ENCODE measurements around the gene GPC4. TPM values are rescaled to one million over a fixed set of nuclear protein-coding genes. Genes with fewer than 3 reads are reported as not detected.
A peak's percentile ranks its signal among the peaks of the same experiment; 100 is the strongest.

Gene GPC4
- total RNA-seq, 1 donor from 2014 or later = not detected

DNA sequence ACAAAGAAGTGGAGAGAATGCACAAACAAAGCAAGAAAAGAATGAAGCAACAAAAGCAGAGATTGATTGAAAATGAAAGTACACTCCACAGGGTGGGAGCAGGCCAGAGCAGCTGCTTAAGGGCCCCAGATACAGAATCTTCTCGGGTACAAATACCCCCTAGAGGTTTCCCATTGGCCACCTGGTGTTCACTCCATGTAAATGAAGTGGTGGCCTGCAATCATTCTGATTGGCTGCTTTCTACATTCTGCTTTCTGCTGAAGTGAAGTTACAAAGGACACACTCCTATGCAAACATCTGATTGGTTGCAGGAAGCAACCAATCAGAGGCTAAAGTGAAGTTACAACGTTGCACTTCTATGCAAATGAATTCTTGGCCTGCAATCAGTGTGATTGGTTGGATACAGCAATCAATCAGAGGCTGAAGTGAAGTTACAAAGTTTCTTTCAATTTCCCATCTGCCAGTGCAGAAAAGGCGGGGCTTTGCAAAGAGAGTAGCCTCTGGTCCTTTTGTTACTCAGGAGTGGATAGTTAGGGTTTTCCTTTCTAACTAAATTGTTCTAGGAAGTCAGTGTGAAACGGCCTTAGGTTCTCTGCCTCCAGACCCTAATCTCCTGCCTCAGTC is 19.0 kb upstream of the GPC4 start:
- no peaks in the 10 kb centered on the region for H3K27me3 Mint-ChIP-seq (ENCODE audit: insufficient read depth)
- no peak overlapping the region for H3K27ac Mint-ChIP-seq
- H3K36me3 Mint-ChIP-seq (ENCODE audit: low read depth) = no peaks in the 10 kb centered on the region
- H3K4me1 Mint-ChIP-seq (ENCODE audit: low read depth) = no peaks in the 10 kb centered on the region
- no peak overlapping the region for H3K4me3 Mint-ChIP-seq
- intact Hi-C loops (cut with micrococcal nuclease) = no loop called here
- no peaks in the 10 kb centered on the region for H3K9me3 Mint-ChIP-seq
- no peak for DNase-seq (ENCODE audit: low spot score)

DNA sequence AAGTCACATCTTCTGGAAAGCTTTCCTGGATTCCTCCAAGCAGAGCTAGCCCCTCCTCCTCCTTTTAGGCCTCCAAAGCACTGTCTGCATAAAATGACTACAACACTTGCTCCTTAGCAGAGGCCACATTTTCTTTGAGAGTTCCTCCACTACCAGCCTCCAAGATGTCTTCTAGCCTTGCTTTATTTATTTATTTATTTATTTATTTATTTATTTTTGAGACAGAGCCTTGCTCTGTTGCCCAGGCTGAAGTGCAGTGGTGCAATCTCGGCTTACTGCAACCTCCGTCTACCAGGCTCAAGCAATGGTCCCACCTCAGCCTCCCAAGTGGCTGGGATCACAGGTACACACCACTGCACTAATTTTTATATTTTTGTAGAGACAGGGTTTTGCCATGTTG is 4.6 kb upstream of the GPC4 start:
- intact Hi-C loops (cut with micrococcal nuclease) = no loop called here
- no peaks in the 10 kb centered on the region for H3K4me1 Mint-ChIP-seq (ENCODE audit: low read depth)
- DNase-seq (ENCODE audit: low spot score) = no peak
- H3K36me3 Mint-ChIP-seq (ENCODE audit: low read depth) = no peaks in the 10 kb centered on the region
- H3K4me3 Mint-ChIP-seq = no peak overlapping the region
- peaks cover 27% of the 10 kb centered on the region for H3K27me3 Mint-ChIP-seq (ENCODE audit: insufficient read depth)
- H3K9me3 Mint-ChIP-seq = peaks cover 4% of the 10 kb centered on the region
- no peak overlapping the region for H3K27ac Mint-ChIP-seq

DNA sequence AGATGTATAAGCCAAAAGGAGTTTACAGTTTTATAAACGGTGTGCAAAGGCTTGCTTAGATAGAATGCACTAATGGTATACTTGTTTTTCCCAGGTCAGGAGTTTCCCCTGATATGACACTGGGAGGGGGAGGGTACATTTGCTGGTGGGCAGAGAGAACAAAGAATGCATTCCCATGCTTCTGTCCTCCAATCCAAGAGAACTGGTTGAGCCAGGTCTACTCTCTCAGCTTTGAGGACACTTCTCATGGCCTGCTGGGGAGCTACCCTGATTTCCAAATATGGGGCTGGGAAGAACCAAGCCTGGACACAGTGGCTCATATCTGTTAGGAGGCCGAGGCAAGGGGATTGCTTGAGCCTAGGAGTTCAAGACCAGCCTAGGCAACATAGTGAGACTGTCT is 3.3 kb upstream of the GPC4 start:
- H3K27ac Mint-ChIP-seq = no peak overlapping the region
- no peak overlapping the region for H3K4me3 Mint-ChIP-seq
- H3K27me3 Mint-ChIP-seq (ENCODE audit: insufficient read depth) = peaks cover 29% of the 10 kb centered on the region
- H3K36me3 Mint-ChIP-seq (ENCODE audit: low read depth) = no peaks in the 10 kb centered on the region
- intact Hi-C loops (cut with micrococcal nuclease) = no loop called here
- no peak for DNase-seq (ENCODE audit: low spot score)
- H3K4me1 Mint-ChIP-seq (ENCODE audit: low read depth) = no peaks in the 10 kb centered on the region
- peaks cover 4% of the 10 kb centered on the region for H3K9me3 Mint-ChIP-seq

GRCh38 chrX:133417364-133417763 is 2.1 kb upstream of the GPC4 start:
- Mint-ChIP-seq H3K27ac (no peak overlapping the region), H3K36me3 (ENCODE audit: low read depth) (no peaks in the 10 kb centered on the region), H3K9me3 (peaks cover 4% of the 10 kb centered on the region), H3K27me3 (ENCODE audit: insufficient read depth) (peaks cover 36% of the 10 kb centered on the region), H3K4me1 (ENCODE audit: low read depth) (no peaks in the 10 kb centered on the region), H3K4me3 (no peak overlapping the region)
- intact Hi-C loops (cut with micrococcal nuclease) = no loop called here
- no peak for DNase-seq (ENCODE audit: low spot score)

- Mint-ChIP-seq H3K4me1 (ENCODE audit: low read depth) (no peaks in the 10 kb centered on the region), H3K9me3 (peaks cover 4% of the 10 kb centered on the region), H3K36me3 (ENCODE audit: low read depth) (no peaks in the 10 kb centered on the region), H3K27ac (no peak overlapping the region), H3K27me3 (ENCODE audit: insufficient read depth) (peaks cover 42% of the 10 kb centered on the region), H3K4me3 (peak overlapping the region; percentile 59)
- intact Hi-C loops (cut with micrococcal nuclease) = no loop called here
- no peak for DNase-seq (ENCODE audit: low spot score)
These were observed 648 bp downstream of the GPC4 start for GRCh38 chrX:133414406-133415275.

DNA sequence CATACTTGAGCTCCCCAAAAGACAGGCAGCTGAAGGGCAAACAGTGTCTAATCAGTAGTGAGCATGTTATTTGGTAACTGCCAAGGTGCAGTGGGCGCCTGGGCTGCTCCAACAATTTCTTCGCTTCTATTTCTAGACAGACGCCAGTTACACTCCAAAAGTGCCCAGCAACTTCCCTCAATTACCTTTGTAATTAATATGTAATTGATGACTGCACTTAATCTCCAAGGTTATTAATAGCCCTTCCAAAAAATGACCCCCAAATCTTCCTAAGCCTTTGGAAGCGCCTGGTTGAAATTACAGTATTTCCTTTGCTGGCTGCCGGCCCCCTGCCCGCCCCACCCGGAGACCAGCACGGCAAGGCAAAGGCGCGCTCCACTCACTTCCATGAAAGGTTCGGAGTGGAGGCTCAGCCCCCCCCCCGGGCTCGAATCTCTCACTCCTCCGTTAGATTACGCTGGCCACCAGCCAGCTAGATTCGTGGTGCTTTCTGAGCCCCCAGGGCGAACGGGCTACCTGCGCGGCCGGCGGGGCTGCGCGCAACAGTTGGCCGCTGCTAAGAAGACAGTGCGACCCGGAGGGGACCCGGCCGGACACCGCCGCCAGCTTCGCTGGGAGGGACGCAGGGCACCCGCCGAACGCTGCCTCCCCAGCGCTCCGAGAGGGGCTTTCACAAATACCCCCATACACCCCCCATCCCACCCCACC is 1.9 kb downstream of the GPC4 start:
- H3K4me1 Mint-ChIP-seq (ENCODE audit: low read depth) = no peaks in the 10 kb centered on the region
- intact Hi-C loops (cut with micrococcal nuclease) = no loop called here
- H3K27ac Mint-ChIP-seq = no peak overlapping the region
- no peak for DNase-seq (ENCODE audit: low spot score)
- H3K9me3 Mint-ChIP-seq = peaks cover 4% of the 10 kb centered on the region
- H3K4me3 Mint-ChIP-seq = no peak overlapping the region
- H3K27me3 Mint-ChIP-seq (ENCODE audit: insufficient read depth) = peaks cover 42% of the 10 kb centered on the region
- no peaks in the 10 kb centered on the region for H3K36me3 Mint-ChIP-seq (ENCODE audit: low read depth)

GRCh38 chrX:133412665-133413064 is 2.6 kb downstream of the GPC4 start:
- intact Hi-C loops (cut with micrococcal nuclease) = no loop called here
- Mint-ChIP-seq H3K36me3 (ENCODE audit: low read depth) (no peaks in the 10 kb centered on the region), H3K4me1 (ENCODE audit: low read depth) (no peaks in the 10 kb centered on the region), H3K9me3 (peaks cover under 1% of the 10 kb centered on the region), H3K4me3 (no peak overlapping the region), H3K27me3 (ENCODE audit: insufficient read depth) (peaks cover 35% of the 10 kb centered on the region), H3K27ac (no peak overlapping the region)
- no peak for DNase-seq (ENCODE audit: low spot score)

GRCh38 chrX:133412246-133412645 is 3.0 kb downstream of the GPC4 start:
- Mint-ChIP-seq H3K4me3 (no peak overlapping the region), H3K27ac (no peak overlapping the region), H3K4me1 (ENCODE audit: low read depth) (no peaks in the 10 kb centered on the region), H3K36me3 (ENCODE audit: low read depth) (no peaks in the 10 kb centered on the region), H3K9me3 (no peaks in the 10 kb centered on the region), H3K27me3 (ENCODE audit: insufficient read depth) (peaks cover 31% of the 10 kb centered on the region)
- intact Hi-C loops (cut with micrococcal nuclease) = no loop called here
- no peak for DNase-seq (ENCODE audit: low spot score)

- no peak for DNase-seq (ENCODE audit: low spot score)
- Mint-ChIP-seq H3K27me3 (ENCODE audit: insufficient read depth) (peaks cover 19% of the 10 kb centered on the region), H3K4me1 (ENCODE audit: low read depth) (no peaks in the 10 kb centered on the region), H3K4me3 (no peak overlapping the region), H3K9me3 (no peaks in the 10 kb centered on the region), H3K36me3 (ENCODE audit: low read depth) (no peaks in the 10 kb centered on the region), H3K27ac (no peak overlapping the region)
- intact Hi-C loops (cut with micrococcal nuclease) = no loop called here
These were observed 4.7 kb downstream of the GPC4 start for GRCh38 chrX:133410550-133410949.

DNA sequence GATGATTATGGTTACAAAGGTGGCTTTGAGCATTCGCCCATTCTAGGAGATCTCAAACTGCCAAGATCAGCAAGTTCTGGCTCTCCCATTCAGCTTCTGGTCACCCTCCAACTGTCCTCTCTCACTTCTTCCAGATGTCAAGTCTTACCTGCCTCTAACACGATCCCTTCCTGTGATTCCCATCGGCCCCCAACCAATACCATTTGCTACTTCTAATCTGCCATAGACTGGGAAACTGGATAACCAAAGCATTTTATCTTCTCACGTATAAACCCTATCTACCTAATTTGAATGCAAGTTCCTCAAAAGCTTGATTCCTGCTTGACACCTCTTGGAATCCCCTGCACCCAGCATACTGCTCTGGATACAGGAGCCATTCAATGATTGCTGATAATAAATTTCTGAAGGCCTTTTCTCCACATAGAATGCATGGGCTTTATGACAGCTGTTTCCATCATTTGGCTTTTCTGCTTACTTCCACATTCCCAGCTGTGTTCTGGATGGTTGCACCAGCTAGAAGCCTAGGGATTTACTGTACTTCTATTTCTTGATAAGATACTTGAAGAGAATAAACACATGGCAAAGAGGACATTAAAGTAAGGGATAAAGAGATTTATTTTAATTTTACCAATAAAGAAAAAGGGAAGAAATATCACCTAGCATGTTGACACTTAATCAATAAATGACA is 9.6 kb downstream of the GPC4 start:
- Mint-ChIP-seq H3K27me3 (ENCODE audit: insufficient read depth) (no peaks in the 10 kb centered on the region), H3K9me3 (no peaks in the 10 kb centered on the region), H3K4me3 (no peak overlapping the region), H3K27ac (no peak overlapping the region), H3K36me3 (ENCODE audit: low read depth) (no peaks in the 10 kb centered on the region), H3K4me1 (ENCODE audit: low read depth) (peaks cover 7% of the 10 kb centered on the region)
- DNase-seq (ENCODE audit: low spot score) = no peak
- intact Hi-C loops (cut with micrococcal nuclease) = no loop called here

DNA sequence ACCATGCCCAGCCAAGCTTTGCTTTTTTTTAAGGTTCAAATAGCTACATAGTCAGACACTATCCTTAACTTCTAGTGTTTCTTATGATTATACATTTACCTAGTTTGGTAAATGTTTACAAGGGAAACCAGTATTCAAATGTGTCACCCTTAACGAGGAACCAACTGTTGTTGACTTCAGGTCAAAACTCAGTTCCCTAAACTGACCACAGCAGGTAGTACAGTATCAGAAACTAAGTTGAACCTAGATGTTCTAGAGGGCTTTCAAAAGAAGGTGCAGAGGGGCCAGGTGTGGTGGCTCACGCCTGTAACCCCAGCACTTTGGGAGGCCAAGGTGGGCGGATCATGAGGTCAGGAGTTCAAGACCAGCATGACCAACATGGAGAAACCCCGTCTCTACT is 11.3 kb downstream of the GPC4 start:
- intact Hi-C loops (cut with micrococcal nuclease) = no loop called here
- Mint-ChIP-seq H3K9me3 (no peaks in the 10 kb centered on the region), H3K36me3 (ENCODE audit: low read depth) (no peaks in the 10 kb centered on the region), H3K27ac (no peak overlapping the region), H3K27me3 (ENCODE audit: insufficient read depth) (no peaks in the 10 kb centered on the region), H3K4me3 (no peak overlapping the region), H3K4me1 (ENCODE audit: low read depth) (peaks cover 7% of the 10 kb centered on the region)
- no peak for DNase-seq (ENCODE audit: low spot score)

DNA sequence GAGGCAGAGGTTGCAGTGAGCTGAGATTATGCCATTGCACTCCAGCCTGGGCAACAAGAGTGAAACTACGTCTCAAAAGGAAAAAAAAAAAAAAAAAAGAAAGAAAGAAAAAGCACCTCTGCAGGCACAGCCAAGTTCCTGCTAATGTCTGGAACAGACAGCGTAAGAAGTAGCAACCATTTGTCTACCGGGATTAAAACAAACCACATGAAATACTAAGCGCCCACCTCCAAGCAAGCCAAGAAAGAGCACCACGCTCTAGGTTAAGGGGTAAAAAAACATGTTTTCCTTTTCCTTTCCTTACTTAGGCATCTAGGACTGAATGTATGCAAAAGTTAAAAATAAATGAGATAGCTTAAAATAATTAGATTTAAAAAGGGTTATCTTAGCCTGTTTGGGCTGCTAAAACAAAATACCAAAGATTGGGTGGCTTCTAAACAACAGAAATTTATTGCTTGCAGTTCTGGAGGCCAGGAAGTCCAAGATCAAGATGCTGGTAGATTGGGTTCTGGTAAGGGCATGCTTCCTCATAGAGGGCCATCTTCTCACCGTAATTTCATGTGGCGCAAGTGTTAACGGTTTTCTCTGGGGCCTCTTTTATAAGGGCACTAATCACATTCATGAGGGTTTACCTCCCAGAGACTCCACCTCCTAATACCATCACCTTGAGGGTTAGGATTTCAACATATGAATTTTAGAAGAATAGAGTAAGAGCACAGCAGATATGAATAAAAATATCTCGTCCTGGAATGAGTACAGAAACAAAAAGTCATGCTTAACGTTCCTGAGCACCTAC is 12.3 kb downstream of the GPC4 start:
- Mint-ChIP-seq H3K4me1 (ENCODE audit: low read depth) (peaks cover 7% of the 10 kb centered on the region), H3K4me3 (no peak overlapping the region), H3K27ac (no peak overlapping the region), H3K9me3 (no peaks in the 10 kb centered on the region), H3K36me3 (ENCODE audit: low read depth) (no peaks in the 10 kb centered on the region), H3K27me3 (ENCODE audit: insufficient read depth) (no peaks in the 10 kb centered on the region)
- DNase-seq (ENCODE audit: low spot score) = no peak
- intact Hi-C loops (cut with micrococcal nuclease) = no loop called here

Measured in activated T-helper 1 cell treated with anti-CD3 and anti-CD28 coated beads, Interleukin-12 subunit alpha, Interleukin-12 subunit beta, Interleukin-2, Interleukin-4 antibody, amounts not matched to agents 30 ng/mL and 10 ng/mL and 1 ng/mL, durations not matched to agents 14 hours and 24 hours and 36 hours (primary cell).